GM19463 (cell line): Measurements from ENCODE around the gene SLC25A38.

Source experiments
- ATAC-seq: cut with Tn5 transposase; IDR thresholded peaks from one replicate; pipeline ENCODE4 v1.9.1; 2021; ENCODE audit warnings: mild to moderate bottlenecking, moderate library complexity; ENCODE audit not compliant: unreplicated experiment

Gene SLC25A38

DNA sequence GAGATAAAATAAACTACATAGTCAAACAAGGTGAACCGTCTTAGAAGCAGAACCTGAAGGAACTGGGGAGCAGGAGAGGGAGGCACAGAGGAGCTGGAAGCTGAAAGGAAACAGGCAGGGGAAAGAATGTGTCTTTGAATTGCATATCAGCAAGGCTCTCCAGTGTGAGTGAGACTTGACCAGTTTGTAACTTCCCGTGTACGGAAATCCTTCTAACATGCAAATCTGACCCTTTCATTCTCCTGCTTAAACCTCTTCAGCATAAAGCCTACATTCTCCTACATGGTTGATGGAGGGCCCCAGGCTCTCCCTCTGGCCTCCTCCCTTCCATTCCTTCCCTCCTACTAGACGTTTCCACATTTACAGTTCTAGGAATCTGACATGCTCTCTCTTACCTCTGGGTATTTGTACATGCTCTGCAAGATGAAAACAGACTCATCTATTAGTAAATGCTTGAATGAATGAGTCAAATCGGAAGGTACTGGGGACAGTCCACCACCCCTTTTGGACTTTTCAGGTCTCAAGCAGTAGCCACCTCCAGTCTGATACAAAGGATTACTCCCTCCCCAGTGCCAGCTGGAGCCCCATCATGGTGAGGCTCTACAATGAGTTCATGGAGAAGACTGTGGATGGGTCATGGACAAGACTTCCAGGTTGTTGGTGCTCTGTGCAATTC is 6.1 kb upstream of the SLC25A38 start:
- ATAC-seq: no peak

DNA sequence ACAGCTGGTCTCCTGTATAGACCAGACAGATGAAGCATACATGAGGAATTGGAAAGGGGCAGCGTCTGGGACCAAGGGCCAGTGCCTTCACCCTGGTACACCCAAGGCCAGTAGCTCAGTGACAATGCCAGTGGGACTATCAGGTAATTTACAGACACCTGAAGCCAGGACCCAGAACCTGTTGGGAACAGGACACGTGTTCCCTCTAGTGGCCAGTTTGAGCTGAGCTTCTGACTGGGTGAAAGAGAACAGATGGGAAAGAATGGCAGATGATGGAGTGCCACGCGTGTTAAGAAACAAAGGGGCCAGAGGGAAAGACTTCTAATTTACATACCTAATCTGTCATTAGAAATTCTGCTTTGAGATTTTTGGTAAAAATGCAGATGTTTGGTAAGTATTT is 5.1 kb upstream of the SLC25A38 start:
- ATAC-seq: peak; percentile 74

DNA sequence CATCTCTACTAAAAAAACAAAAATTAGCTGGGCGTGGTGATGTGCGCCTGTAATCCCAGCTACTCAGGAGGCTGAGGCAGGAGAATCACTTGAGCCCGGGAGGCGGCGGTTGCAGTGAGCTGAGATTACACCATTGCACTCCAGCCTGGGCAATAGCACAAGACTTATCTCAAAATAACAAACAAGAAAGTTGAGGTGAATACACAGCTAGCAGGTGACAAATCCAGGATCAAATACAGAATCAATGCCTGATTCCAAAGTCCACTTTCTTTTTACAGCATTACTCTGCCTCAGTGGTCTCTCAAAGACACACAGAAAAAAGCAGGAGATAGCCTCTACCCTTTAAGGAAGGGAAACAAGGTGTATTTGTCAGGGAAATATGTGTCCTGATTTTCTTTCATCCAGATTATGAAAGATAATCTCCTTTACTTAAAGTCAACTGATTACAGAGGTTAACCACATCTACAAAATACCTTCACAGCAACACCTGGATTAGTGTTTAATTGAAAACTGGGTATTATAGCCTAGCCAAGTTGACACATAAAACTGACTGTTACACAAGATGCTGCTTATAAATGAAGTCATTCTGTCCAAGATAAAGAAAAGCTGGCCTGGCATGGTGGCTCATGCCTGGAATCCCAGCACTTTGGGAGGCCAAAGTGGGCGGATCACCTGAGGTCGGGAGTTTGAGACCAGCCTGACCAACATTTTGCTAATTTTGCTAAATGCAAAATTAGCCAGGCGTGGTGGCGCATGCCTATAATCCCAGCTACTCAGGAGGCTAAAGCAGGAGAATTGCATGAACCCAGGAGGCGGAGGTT is 4.0 kb upstream of the SLC25A38 start:
- no peak for ATAC-seq

DNA sequence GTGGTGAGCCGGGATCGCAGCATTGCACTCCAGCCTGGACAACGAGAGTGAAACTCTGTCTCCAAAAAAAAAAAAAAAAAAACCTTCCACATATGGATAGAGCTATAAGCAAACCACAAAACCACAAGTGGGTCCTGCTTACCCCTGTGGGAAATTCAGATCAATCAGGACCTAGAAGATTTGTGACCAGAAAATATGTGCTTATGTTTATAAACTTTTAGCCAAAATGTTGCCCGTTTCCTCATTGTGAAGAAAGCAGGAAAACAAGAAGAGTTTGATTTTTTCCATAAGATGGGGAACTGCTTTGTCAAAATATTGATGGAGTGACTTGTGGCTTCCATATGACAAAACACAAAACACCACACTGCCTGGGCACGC is 3.4 kb upstream of the SLC25A38 start:
- no peak for ATAC-seq

DNA sequence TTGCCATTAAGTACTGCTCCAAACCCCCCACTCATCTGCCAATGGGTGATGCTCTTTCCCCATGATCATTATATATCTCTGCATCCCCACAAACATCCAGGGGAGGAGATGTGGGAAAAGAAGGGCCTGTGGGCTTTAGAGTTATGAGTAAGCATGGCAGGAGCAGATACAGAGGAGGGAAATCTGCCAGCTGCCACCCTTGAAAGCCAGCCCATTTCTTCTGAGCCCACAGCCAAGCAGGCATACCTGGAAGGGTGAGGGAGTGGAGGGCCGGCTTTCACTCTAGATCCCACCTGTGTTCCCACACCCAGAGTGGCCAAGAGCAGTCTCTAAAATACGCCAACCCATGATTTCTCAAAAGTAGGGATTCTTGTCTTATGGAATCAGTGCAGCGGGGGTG is 1.7 kb upstream of the SLC25A38 start:
- no peak for ATAC-seq

DNA sequence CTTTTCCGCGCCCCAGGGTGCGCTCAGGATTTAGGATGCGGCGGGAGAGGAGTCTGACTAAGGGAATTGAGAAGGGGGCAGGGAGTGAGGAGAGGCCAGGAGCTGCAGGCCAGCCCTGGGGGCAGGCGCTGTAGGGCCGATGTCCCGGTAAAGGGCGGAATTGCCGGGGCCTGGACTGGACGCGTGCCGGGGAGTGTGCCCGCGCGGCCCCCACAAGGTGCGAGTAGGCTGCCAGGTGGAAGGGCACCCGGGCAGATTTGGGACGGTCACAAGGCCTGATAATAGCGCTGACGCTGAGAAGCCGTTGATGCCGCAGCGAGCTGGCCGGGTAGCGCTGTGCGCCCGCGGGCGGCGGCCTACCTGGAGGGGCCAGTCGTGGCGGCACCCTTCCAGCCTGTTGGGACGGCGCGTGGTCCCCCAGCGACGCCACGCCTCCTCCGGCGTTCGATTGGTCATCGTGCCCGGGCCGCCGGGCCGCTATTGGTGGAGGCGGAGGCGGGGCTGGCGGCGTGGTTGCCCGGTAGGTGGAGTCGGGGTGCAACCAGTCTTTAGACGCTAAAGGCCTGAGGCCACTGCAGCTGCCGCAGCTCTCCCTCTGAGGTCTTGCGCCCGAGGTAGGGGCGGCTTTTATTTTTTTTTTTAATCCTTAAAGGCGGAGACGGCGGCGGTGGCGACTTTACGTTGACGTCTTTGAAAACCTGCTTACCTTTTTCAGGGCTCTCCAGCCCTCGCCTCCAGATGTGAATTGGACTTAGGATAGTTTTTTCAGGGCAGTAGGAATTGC is 903 bp downstream of the SLC25A38 start:
- ATAC-seq: peak; percentile 74

DNA sequence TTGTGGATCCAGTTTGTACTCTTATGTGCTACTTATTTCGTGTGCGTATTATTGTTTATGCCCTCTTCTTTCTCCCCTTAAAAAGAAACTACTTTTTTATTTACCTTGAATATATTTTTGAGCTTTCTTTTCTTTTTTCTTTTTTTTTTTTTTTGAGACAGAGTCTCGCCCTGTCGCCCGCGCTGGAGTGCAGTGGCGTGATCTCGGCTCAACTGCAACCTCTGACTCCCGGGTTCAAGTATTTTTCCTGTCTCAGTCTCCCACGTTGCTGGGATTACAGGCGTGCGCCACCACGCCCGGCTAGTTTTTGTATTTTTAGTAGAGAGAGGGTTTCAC is 1.5 kb downstream of the SLC25A38 start:
- no peak for ATAC-seq

DNA sequence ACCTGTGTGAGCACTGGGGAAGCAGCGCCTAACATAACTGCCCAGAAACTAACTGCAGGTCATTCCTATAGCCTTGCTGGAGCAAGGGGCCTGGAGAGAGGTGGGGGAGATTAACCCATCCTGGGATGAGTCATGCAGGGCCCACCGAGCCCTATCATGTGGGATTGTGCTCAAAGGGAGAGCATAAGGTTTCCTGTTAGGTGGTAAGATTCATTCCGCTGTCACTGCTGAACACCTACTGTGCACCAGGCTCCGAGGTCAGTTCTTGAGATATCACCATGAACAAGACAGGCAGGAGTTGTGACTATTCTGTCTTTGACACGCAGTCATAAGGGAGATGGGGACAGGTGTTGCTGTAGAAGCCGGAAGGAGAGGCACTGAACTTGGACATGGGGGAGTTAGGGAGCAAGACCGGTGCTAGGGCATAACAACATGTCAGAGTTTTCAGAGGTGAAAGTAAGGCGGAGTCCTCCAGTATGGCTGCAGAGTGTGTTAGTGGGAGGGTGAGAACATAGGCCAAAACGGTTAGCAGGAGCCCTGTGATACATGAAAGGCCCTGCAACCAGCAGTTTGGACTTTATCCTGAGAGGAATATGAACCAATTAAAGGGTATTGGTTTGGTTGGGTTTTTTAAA is 2.4 kb downstream of the SLC25A38 start:
- no peak for ATAC-seq

DNA sequence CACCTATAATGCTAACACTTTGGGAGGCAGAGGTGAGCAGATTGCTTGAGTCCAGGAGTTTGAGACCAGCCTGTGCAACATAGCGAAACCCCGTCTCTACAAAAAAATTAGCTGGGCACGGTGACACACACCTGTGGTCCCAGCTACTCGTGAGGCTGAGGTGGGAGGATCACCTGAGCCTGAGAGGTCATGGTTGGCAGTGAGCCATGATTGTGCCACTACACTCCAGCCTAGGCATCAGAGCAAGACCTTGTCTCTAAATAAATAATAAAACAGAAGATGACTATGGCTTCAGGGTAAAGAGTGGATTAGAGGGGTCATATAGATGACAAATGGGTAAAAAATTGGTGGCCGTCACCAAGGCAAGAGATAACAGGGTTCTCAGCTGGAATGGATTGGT is 3.1 kb downstream of the SLC25A38 start:
- ATAC-seq: no peak

DNA sequence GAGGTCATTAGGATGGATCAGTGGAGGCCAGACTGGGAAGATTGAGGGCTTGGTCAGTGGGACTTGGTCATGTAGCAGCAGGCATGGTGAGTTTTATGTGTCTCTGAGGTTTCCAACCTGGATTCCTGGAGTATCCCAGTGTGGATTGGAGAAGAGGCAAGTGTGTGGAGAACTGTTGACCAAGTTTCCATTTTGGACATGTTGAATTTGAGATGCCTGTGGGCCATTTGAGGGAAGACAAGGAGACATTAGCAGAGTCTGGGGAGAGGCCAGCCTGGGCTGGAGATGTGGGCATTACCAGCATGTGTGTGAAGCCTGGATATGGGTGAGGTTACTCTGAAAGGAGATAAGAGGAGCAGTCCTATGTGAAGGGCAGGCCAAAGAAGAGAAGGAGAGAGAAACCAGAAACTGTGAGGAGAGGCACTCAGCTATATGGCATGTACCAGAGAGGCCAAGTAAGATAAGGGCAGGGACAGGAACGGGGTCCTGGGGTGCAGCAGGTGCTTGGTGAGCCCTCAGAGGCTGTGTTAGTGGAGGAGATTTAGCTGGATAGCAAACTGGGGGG is 4.3 kb downstream of the SLC25A38 start:
- no peak for ATAC-seq

DNA sequence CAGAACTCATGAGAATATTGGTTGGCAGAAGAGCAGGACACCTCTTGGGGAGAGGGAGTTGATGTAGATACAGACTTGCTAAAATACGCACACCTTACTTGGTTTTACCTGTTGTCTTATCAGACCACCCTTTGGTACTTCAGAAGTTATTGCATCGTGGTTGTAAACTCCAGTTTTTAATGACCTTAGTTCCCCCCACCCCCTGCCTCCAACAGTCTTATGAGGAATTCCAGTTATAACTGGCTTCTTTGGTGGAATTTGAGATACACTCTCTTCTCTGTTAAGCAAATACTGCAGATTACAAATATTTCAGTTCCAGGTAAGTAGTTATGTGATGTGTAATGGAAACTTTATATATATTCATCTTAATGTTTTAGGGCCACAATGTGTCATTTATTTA is 5.0 kb downstream of the SLC25A38 start:
- no peak for ATAC-seq

DNA sequence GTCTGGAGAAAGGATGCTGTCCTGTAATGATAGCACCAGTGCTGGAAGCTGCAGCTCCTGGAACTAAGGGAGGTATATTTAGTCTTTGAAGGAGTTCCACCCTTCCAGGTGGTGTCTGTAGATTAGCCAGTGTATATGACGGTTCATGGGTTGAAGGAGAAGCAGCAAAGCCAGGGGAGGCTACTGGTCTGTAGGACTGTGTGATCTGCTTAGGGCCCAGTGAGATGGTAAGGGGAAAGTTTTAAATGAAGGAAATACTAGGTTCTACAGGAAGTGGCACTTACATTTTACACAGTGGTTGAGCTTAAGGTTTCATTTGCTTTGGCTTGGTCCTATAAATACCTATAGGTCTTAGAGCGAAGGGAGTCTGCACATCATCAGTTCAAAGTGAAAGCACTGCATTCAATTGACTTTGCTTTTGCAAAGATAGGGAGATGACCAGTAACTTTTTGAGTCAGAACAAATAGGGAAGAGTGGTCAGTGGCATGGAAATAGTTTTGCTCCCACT is 5.6 kb downstream of the SLC25A38 start:
- peak; percentile 68 for ATAC-seq

DNA sequence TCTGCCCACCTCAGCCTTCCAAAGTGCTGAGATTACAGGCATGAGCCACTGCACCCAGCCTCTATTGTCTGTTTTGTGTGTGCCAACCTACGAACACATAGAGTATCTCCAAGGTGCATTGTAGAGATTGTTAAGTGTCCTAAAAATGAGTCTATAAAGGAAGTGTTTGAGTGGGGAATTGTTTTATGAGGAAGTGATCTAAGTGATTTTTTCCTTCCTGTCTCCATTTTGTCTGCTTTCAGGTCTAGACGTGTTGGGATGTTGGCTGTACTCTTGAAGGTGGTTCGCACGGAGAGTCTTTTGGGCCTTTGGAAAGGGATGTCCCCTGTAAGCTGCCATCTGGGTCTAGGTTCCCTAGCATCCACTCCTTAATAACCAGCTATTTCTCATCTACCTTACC is 7.0 kb downstream of the SLC25A38 start:
- no peak for ATAC-seq

DNA sequence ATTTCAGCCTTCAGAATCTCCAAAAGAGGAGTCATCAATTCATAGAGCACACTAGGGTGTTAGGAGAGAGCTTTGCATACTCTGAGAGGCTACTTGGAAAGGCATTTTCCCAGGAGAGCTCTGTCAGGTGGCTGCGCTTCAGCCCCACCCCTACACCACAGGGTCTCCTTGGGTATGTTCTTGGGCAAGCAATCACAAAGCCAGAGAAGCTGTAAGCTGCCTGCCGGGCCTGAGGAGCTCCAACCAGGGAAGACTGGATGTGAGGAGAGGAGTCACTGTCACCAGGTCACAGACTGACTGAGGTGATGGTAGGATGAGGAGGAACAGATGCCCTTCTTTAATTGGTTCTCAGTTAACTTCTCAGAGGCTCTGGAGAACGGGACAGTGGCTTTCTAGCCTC is 13.5 kb downstream of the SLC25A38 start:
- no peak for ATAC-seq

DNA sequence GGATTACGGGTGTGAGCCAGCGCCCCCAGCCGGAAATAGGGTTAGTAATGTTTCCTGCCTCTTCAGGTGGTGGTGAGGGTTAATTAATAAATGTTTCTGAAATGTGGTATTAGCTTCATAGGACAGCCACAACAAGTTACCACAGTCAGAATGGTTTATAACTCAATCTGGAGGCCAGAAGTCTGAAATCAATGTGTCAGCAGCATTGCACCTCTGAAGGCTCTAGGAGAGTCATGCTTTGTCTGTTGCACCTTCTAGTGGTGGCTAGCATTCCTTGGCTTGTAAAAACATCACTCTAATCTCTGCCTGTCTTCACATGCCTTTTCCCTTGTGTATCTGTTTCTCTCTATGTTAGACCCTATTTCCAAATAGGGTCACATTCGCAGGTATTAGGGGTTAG is 15.5 kb downstream of the SLC25A38 start:
- no peak for ATAC-seq

DNA sequence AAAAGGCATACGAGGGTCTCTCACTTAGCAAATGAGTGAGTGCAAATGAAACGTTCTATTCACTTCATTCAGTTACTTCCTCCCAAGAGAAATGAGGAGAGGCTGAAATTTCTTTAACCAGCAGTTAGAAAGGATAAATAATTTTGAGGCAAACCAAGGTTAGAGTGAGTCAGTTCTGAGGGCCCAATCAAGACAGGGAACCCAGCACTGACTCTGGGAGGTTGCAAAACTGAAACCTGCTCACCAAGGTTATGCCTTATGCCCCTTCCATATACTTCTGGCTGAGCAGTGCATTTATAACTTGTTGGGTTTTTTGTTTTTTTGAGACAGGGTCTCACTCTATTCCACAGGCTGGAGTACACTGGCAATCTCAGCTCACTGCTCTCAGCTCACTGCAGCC is 18.8 kb downstream of the SLC25A38 start:
- no peak for ATAC-seq

DNA sequence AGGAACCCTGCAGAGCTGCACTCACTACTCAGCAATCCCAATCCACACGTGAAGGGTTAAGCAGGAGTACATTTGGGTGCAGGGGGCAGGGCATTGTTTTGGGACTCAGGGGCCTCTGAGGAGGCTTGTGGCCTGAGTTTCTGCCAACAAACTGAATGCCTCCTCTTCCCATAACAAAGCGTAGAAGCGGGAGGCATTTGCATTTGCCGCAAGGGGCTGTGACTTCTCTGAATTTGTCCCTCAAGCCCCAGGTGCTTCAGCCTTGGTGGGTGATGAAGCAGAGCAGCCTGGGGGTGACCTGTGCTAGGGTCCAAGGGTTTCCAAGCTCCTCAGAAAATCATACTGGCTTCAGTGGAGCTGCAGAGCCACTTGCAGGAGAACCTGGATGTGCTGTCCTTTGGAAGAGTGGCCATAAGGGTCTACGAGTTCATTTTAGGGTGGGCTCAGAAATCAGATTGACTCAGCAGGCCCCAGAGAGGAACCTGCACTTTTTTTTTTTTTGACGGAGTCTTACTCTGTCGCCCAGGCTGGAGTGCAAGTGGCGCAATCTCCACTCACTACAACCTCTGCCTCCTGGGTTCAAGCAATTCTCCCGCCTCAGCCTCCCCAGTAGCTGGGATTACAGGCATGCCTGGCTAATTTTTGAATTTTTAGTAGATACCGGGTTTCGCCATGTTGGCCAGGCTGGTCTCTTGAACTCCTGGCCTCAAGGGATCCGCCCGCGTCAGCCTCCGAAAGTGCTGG is 21.9 kb downstream of the SLC25A38 start:
- no peak for ATAC-seq

DNA sequence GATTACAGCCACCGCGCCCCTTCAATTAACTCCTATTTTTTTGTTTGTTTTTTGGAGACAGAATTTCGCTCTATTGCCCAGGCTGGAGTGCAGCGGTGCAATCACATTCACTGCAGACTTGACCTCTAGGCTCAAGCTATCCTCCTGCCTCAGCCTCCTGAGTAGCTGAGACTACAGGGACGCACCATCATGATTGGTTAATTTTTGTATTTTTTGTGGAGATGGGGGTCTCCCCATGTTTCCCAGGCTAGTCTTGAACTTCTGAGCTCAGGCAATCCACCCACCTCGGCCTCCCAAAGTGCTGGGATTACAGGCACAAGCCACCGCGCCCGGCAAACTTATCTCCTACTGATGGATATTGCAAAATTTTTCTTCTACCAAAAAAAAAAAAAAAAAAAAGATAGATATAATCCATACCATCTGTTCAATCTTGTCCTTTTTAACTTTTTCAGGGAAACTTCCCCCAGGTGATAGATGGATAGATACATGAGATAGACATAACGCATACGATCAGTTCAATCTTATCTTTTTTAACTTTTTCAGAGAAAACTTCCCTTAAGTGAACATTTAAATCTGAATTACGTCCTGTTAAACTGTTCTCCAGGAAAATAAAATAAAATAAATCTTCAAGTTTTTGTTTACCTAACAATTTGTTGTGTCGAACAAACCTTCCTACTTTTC is 22.7 kb downstream of the SLC25A38 start:
- no peak for ATAC-seq

DNA sequence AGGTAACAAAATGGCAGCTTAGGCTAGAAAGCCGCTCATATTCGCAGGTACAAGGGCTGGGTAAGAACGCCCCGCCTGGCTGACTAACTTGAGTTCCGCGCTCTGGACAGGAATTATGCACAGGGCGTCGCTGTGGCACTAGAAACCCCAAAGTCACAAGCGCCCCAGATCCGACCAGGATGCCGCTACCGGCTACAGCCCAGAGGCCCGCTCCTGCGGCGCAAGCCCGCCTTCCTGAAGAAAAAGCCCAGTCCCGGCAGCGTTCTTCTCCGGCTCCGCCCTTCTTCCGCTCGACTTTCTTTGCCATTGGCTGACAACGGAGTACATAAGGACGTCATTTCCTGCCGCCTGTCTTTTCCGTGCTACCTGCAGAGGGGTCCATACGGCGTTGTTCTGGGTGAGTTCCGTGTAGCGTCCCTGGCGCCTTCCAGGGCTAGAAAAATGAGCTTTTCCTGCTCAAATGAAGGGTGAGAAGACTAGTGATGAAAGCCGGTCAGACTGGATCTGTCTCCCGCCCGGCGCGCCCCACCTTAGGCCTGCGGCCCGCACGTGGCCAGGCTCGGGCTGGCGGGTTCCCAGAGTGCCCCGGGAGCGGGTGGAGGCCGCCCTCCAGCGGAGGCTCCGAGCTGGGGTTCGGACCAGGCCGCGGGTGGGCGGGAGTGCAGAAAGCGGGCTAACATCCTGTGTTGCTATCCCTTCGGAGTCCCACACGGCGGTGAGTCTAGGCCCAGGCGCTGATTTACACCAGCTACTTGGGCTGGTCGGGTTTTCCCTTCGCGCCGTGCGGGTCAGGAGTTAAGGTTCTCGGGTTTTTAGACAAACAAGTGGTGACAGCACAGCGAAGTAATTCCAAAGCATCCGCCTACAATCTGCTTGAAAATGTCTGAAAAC is 23.4 kb downstream of the SLC25A38 start, which contains the start of gene RPSA:
TSS of gene RPSA (plus strand) at position 353 of the 891 bp plus-strand sequence. CDS start 934 bp downstream, outside the sequence.
- ATAC-seq: peak; percentile 93
